Loucy (cell line): ENCODE data around the gene DEPDC5.

Experiments
- EZH2phosphoT487 ChIP-seq: fragments of 200-600 bp; IDR thresholded peaks from 2 replicates; pipeline ENCODE4 v1.6.1; 2018; ENCODE audit warnings: antibody characterized with exemption, mild to moderate bottlenecking, moderate library complexity, borderline replicate concordance
- TF ChIP-seq, protein P1 (sequence below): fragments of 200-600 bp; sonication (generic); conservative IDR thresholded peaks from 2 replicates; pipeline ENCODE4 v1.5.1; 2014; ENCODE audit warnings: mild to moderate bottlenecking, antibody characterized with exemption, low read length

DNA sequence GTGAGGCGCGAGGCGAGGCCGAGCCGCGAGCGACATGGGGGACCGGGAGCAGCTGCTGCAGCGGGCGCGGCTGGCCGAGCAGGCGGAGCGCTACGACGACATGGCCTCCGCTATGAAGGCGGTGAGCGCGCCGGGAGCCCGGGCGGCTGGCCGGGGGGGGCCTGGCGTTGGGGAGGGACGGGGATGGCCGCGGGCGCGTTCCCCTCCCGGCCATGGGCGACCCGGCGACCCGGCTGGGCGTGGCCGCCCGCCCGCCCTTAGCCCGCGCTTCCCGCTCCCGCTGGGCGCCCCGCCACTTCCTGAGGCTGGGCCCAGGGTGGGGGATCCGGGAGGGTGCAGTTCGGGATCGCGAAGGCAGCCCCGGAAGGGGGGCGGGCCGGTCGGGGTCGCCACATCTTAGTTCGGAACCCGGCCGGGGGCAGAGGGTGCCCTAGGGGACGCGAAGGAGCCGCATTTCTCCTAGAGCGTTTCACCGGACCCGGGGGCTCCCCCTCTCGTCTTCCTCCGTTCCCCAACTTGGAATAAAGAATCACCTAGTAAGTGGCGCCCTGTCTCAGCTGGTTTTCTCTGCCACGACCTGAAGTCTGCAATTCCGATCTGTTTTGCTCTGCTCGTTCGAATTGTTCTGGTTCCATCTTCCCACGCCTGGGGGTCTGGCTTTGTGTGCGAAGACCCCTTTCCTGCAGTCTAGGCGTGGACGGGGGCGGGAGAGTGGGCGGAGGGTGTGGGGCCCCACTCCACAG, 191.1 kb downstream of the DEPDC5 start:
- TF ChIP-seq, protein P1, sequence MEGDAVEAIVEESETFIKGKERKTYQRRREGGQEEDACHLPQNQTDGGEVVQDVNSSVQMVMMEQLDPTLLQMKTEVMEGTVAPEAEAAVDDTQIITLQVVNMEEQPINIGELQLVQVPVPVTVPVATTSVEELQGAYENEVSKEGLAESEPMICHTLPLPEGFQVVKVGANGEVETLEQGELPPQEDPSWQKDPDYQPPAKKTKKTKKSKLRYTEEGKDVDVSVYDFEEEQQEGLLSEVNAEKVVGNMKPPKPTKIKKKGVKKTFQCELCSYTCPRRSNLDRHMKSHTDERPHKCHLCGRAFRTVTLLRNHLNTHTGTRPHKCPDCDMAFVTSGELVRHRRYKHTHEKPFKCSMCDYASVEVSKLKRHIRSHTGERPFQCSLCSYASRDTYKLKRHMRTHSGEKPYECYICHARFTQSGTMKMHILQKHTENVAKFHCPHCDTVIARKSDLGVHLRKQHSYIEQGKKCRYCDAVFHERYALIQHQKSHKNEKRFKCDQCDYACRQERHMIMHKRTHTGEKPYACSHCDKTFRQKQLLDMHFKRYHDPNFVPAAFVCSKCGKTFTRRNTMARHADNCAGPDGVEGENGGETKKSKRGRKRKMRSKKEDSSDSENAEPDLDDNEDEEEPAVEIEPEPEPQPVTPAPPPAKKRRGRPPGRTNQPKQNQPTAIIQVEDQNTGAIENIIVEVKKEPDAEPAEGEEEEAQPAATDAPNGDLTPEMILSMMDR, result no peak
- TF ChIP-seq EZH2phosphoT487, result no peak
